PC-3 (cell line): ENCODE measurements around the gene AKAP8. TPM values are rescaled to one million over a fixed set of nuclear protein-coding genes. Genes with fewer than 3 reads are reported as not detected.

ENCODE experiments used
- ATAC-seq: fragments of 200-7000 bp; cut with Tn5 transposase; 2 replicates; pipeline ENCODE4 v1.9.1; 2020; ENCODE audit warnings: mild to moderate bottlenecking, moderate library complexity
- BruUV-seq: library from RNA; stranded (reverse); fragments of 400-500 nt; replicated peaks from 2 replicates; lab custom pipeline; 2021; lab: Mats Ljungman, UMichigan
- CTCF ChIA-PET: fragments of 300-600 bp; sonication (Branson Sonifier 250); formaldehyde crosslinking; loops from one replicate; lab custom pipeline; 2022; ENCODE audit warnings: antibody characterized with exemption; lab: Charles Lee
- POLR2A ChIA-PET: fragments of 300-600 bp; sonication (Branson Sonifier 250); formaldehyde crosslinking; loops from one replicate; lab custom pipeline; 2022; ENCODE audit warnings: antibody characterized with exemption; ENCODE audit not compliant: unreplicated experiment; lab: Charles Lee
- DNase-seq: peaks from one replicate; pipeline ENCODE4 v3.0.0-alpha.2; 2015
- H2AFZ ChIP-seq: fragments of 300-600 bp; sonication (generic); 2 replicates; pipeline ENCODE4 v1.6.0; 2016; ENCODE audit warnings: antibody characterized with exemption, low read length
- H3F3A ChIP-seq: fragments of 300-600 bp; sonication (generic); one replicate; pipeline ENCODE4 v1.6.0; 2017; ENCODE audit warnings: antibody characterized with exemption, low read length, control low read depth, mild to moderate bottlenecking; ENCODE audit not compliant: unreplicated experiment
- H3K27ac ChIP-seq: fragments of 300-600 bp; sonication (generic); 2 replicates; pipeline ENCODE4 v1.5.1; 2016; ENCODE audit warnings: mild to moderate bottlenecking, low read length
- H3K27me3 ChIP-seq: fragments of 300-600 bp; sonication (generic); 2 replicates; pipeline ENCODE4 v1.6.1; 2016; ENCODE audit warnings: low read length, mixed read lengths
- H3K36me3 ChIP-seq: fragments of 300-600 bp; sonication (generic); 2 replicates; pipeline ENCODE4 v1.6.1; 2016; ENCODE audit warnings: low read depth, mixed run types, low read length, mixed read lengths
- H3K4me1 ChIP-seq: fragments of 300-600 bp; sonication (generic); 2 replicates; pipeline ENCODE4 v1.5.1; 2016; ENCODE audit warnings: low read length; ENCODE audit not compliant: insufficient read depth
- H3K4me2 ChIP-seq: fragments of 300-600 bp; sonication (generic); 2 replicates; pipeline ENCODE4 v1.6.0; 2016; ENCODE audit warnings: low read length
- H3K4me3 ChIP-seq: fragments of 300-600 bp; sonication (generic); 2 replicates; pipeline ENCODE4 v1.5.1; 2016; ENCODE audit warnings: mild to moderate bottlenecking, low read length, mixed read lengths
- H3K79me2 ChIP-seq: fragments of 300-600 bp; sonication (generic); 2 replicates; pipeline ENCODE4 v1.6.1; 2017; ENCODE audit warnings: low read length, mixed read lengths
- H3K9ac ChIP-seq: fragments of 300-600 bp; sonication (generic); 2 replicates; pipeline ENCODE4 v1.6.0; 2016; ENCODE audit warnings: mild to moderate bottlenecking, low read length
- H3K9me2 ChIP-seq: fragments of 300-600 bp; sonication (generic); replicated peaks from 2 replicates; pipeline ENCODE4 v1.6.1; 2016; ENCODE audit warnings: mixed run types, low read length, mixed read lengths
- H3K9me3 ChIP-seq: fragments of 300-600 bp; sonication (generic); 2 replicates; pipeline ENCODE4 v1.6.1; 2016; ENCODE audit warnings: low read length, mixed read lengths
- H4K20me1 ChIP-seq: fragments of 300-600 bp; sonication (generic); 2 replicates; pipeline ENCODE4 v1.6.1; 2016; ENCODE audit warnings: low read length, mixed read lengths
- CTCF ChIP-seq: fragments of 300-600 bp; sonication (generic); conservative IDR thresholded peaks from 2 replicates; pipeline ENCODE4 v1.5.1; 2017; ENCODE audit warnings: antibody characterized with exemption, low read depth, mild to moderate bottlenecking, low read length
- EZH2 ChIP-seq: fragments of 300-600 bp; sonication (generic); IDR thresholded peaks from one replicate; pipeline ENCODE4 v1.6.1; 2017; ENCODE audit warnings: antibody characterized with exemption, mild to moderate bottlenecking, low read length; ENCODE audit not compliant: unreplicated experiment
- EZH2phosphoT487 ChIP-seq: fragments of 300-600 bp; sonication (generic); IDR thresholded peaks from 2 replicates; pipeline ENCODE4 v1.6.1; 2018; ENCODE audit warnings: mild to moderate bottlenecking, antibody characterized with exemption, low read length, borderline replicate concordance
- intact Hi-C: fragments of 100-400 bp; cut with micrococcal nuclease; formaldehyde crosslinking; loops from 2 replicates; pipeline ENCODE4 v1.9.0; 2023
- total RNA-seq: library from RNA; depleted of rRNA; stranded (reverse); fragments of >200 nt; gene quantifications from 2 replicates; pipeline ENCODE4 v1.2.3, GENCODE V29; 2014

AKAP8 gene
- total RNA-seq, 1 experiment from 2014 or later = 36.3 TPM

- ATAC-seq (no peak), DNase-seq (no peak)
- TF ChIP-seq CTCF (no peak), EZH2phosphoT487 (no peak), EZH2 (no peak)
- peaks cover 25% of the 10 kb centered on the region for H3K4me1 ChIP-seq
- no peaks in the 10 kb centered on the region for H3K9me3 ChIP-seq
- no peak overlapping the region for H3K4me2 ChIP-seq
- no peak overlapping the region for H3K9ac ChIP-seq
- H3F3A ChIP-seq = no peaks in the 10 kb centered on the region
- H3K27ac ChIP-seq = no peak overlapping the region
- H3K27me3 ChIP-seq = no peaks in the 10 kb centered on the region
- H3K36me3 ChIP-seq = no peaks in the 10 kb centered on the region
- H2AFZ ChIP-seq = no peak overlapping the region
- H3K79me2 ChIP-seq = peaks cover 100% of the 10 kb centered on the region
- no peaks in the 10 kb centered on the region for H3K9me2 ChIP-seq
- POLR2A ChIA-PET = no interaction called here
- intact Hi-C loops = no loop called here
- CTCF ChIA-PET = no interaction called here
- H3K4me3 ChIP-seq = no peak overlapping the region
- BruUV-seq = no TSS peak
- H4K20me1 ChIP-seq = peaks cover 81% of the 10 kb centered on the region
Measured at GRCh38 chr19:15313649-15314279, 65.8 kb downstream of the AKAP8 start.

GRCh38 chr19:15307169-15307568 is 72.4 kb downstream of the AKAP8 start:
- intact Hi-C loops = no loop called here
- Histone ChIP-seq H3K27ac (0 out of 2 replicates have a peak overlapping the region, but pooled peaks have one; percentile 9), H2AFZ (no peak overlapping the region), H3K36me3 (0 out of 2 replicates have a peak, but pooled peaks cover 3% of the 10 kb centered on the region), H3K9ac (no peak overlapping the region), H4K20me1 (peaks cover 78% of the 10 kb centered on the region), H3K4me2 (peak overlapping the region; percentile 22), H3K9me2 (no peaks in the 10 kb centered on the region), H3K79me2 (peaks cover 100% of the 10 kb centered on the region), H3K9me3 (no peaks in the 10 kb centered on the region), H3F3A (peaks cover 14% of the 10 kb centered on the region), H3K4me1 (peaks cover 43% of the 10 kb centered on the region), H3K27me3 (no peaks in the 10 kb centered on the region), H3K4me3 (no peak overlapping the region)
- TF ChIP-seq EZH2 = no peak
- no peak for TF ChIP-seq CTCF
- TF ChIP-seq EZH2phosphoT487 = no peak
- BruUV-seq = no TSS peak
- ChIA-PET CTCF (no interaction called here), POLR2A (no interaction called here)
- DNase-seq = no peak
- no peak for ATAC-seq

GRCh38 chr19:15305582-15306334 is 73.8 kb downstream of the AKAP8 start:
- Histone ChIP-seq H3K4me2 (no peak overlapping the region), H3K4me1 (peaks cover 44% of the 10 kb centered on the region), H3K27ac (no peak overlapping the region), H3F3A (peaks cover 14% of the 10 kb centered on the region), H3K4me3 (no peak overlapping the region), H3K9me3 (no peaks in the 10 kb centered on the region), H3K79me2 (peaks cover 99% of the 10 kb centered on the region), H3K9me2 (no peaks in the 10 kb centered on the region), H3K9ac (no peak overlapping the region), H4K20me1 (peaks cover 73% of the 10 kb centered on the region), H2AFZ (no peak overlapping the region), H3K27me3 (no peaks in the 10 kb centered on the region), H3K36me3 (0 out of 2 replicates have a peak, but pooled peaks cover 3% of the 10 kb centered on the region)
- POLR2A ChIA-PET = no interaction called here
- TF ChIP-seq EZH2 (no peak), EZH2phosphoT487 (no peak), CTCF (no peak)
- CTCF ChIA-PET = no interaction called here
- ATAC-seq = no peak
- no TSS peak for BruUV-seq
- intact Hi-C loops = no loop called here
- DNase-seq = no peak
